Measurements from ENCODE around the gene CDK1. TPM values are rescaled to one million over a fixed set of nuclear protein-coding genes. Genes with fewer than 3 reads are reported as not detected.
A peak's percentile ranks its signal among the peaks of the same experiment; 100 is the strongest.

CDK1 gene
- 275 and 290 TPM in 2 replicates for total RNA-seq (2014; rRNA removed; shearing (Covaris generic))

- peak; percentile 98 for DNase-seq (ENCODE audit: low read depth)
These were observed at the start of gene CDK1 for GRCh38 chr10:60778214-60778970. Gene CDK1, plus strand, starts transcription at chr10:60778478. Its CDS starts 1,688 bp downstream, at chr10:60780166.

- no peak for DNase-seq (ENCODE audit: low read depth)
These were observed 49.2 kb upstream of the CDK1 start for GRCh38 chr10:60729106-60729505.

- DNase-seq (ENCODE audit: low read depth), result no peak
These were observed 47.0 kb upstream of the CDK1 start for GRCh38 chr10:60731134-60731885.

GRCh38 chr10:60732198-60732806 lies 46.0 kb upstream of the CDK1 start:
- no peak for DNase-seq (ENCODE audit: low read depth)

GRCh38 chr10:60732807-60733516 lies 45.3 kb upstream of the CDK1 start:
- no peak for DNase-seq (ENCODE audit: low read depth)

GRCh38 chr10:60733517-60733822 lies 44.8 kb upstream of the CDK1 start:
- DNase-seq (ENCODE audit: low read depth), result no peak

GRCh38 chr10:60733826-60734225 lies 44.5 kb upstream of the CDK1 start:
- no peak for DNase-seq (ENCODE audit: low read depth)

- no peak for DNase-seq (ENCODE audit: low read depth)
These were observed 44.1 kb upstream of the CDK1 start for GRCh38 chr10:60734226-60734625.

GRCh38 chr10:60735244-60735643 lies 43.0 kb upstream of the CDK1 start:
- DNase-seq (ENCODE audit: low read depth), result no peak

- no peak for DNase-seq (ENCODE audit: low read depth)
These were observed 41.0 kb upstream of the CDK1 start for GRCh38 chr10:60737242-60737641.

- no peak for DNase-seq (ENCODE audit: low read depth)
These were observed 38.7 kb upstream of the CDK1 start for GRCh38 chr10:60739558-60739957.

GRCh38 chr10:60742512-60742911 lies 35.8 kb upstream of the CDK1 start:
- no peak for DNase-seq (ENCODE audit: low read depth)

GRCh38 chr10:60747817-60748469 lies 30.3 kb upstream of the CDK1 start:
- no peak for DNase-seq (ENCODE audit: low read depth)

GRCh38 chr10:60753152-60753551 lies 25.1 kb upstream of the CDK1 start:
- no peak for DNase-seq (ENCODE audit: low read depth)

- no peak for DNase-seq (ENCODE audit: low read depth)
These were observed 24.5 kb upstream of the CDK1 start for GRCh38 chr10:60753817-60754216.

GRCh38 chr10:60757420-60757895 lies 20.8 kb upstream of the CDK1 start:
- DNase-seq (ENCODE audit: low read depth), result no peak

GRCh38 chr10:60759181-60759580 lies 19.1 kb upstream of the CDK1 start:
- no peak for DNase-seq (ENCODE audit: low read depth)

GRCh38 chr10:60760711-60761210 lies 17.5 kb upstream of the CDK1 start:
- DNase-seq (ENCODE audit: low read depth), result no peak

- no peak for DNase-seq (ENCODE audit: low read depth)
These were observed 15.7 kb upstream of the CDK1 start for GRCh38 chr10:60762554-60762953.

- no peak for DNase-seq (ENCODE audit: low read depth)
These were observed 10.9 kb upstream of the CDK1 start for GRCh38 chr10:60767424-60767823.

GRCh38 chr10:60769406-60769805 lies 8.9 kb upstream of the CDK1 start:
- no peak for DNase-seq (ENCODE audit: low read depth)

Data from RPMI7951 (cell line).